Mucosa of rectum (tissue), 2 donors: ENCODE data around the gene WDR43.

Source experiments
- H3K27ac ChIP-seq, 2 donors: one replicate each; pipeline ENCODE4 v1.7.0; 2013; ENCODE audit warnings: inconsistent platforms in 2 of 2, low read depth in 2 of 2, low read length in 2 of 2
- H3K27me3 ChIP-seq, 2 donors: one replicate each; pipeline ENCODE4 v1.7.0; 2013; ENCODE audit warnings: low read length in 2 of 2; ENCODE audit not compliant: control insufficient read depth in 2 of 2, insufficient read depth in 2 of 2
- H3K36me3 ChIP-seq, 2 donors: one replicate each; pipeline ENCODE4 v1.7.0; 2013; ENCODE audit warnings: low read length in 2 of 2; ENCODE audit not compliant: control insufficient read depth in 2 of 2, insufficient read depth in 2 of 2
- H3K4me1 ChIP-seq, 2 donors: one replicate each; pipeline ENCODE4 v1.7.0; 2013; ENCODE audit warnings: low read length in 2 of 2, mild to moderate bottlenecking in 1 of 2; ENCODE audit not compliant: control insufficient read depth in 2 of 2, insufficient read depth in 2 of 2
- H3K4me3 ChIP-seq, 2 donors: one replicate each; pipeline ENCODE4 v1.7.0; 2013; ENCODE audit warnings: low read length in 2 of 2
- H3K9ac ChIP-seq, 2 donors: one replicate each; pipeline ENCODE4 v1.7.0; 2013; ENCODE audit warnings: low read length in 2 of 2, low read depth in 1 of 2, mild to moderate bottlenecking in 1 of 2
- H3K9me3 ChIP-seq, 2 donors: one replicate each; pipeline ENCODE4 v1.7.0; 2013; ENCODE audit warnings: low read length in 2 of 2; ENCODE audit not compliant: control insufficient read depth in 2 of 2
- donor health status: healthy.
- donor health status: Normal muscosa, but diverticular disease.

The WDR43 gene

GRCh38 chr2:28906821-28907220 lies 12.4 kb downstream of the WDR43 start:
- Histone ChIP-seq H3K27me3 (no peaks in the 10 kb centered on the region), H3K36me3 (peaks cover 37 to 55% of the 10 kb centered on the region in 2 donors), H3K4me1 (no peaks in the 10 kb centered on the region)

GRCh38 chr2:28908172-28908571 lies 13.7 kb downstream of the WDR43 start:
- no peak overlapping the region for H3K4me3 ChIP-seq
- no peak overlapping the region for H3K9ac ChIP-seq
- no peaks in the 10 kb centered on the region for H3K4me1 ChIP-seq
- no peaks in the 10 kb centered on the region for H3K27me3 ChIP-seq
- H3K9me3 ChIP-seq, result no peaks in the 10 kb centered on the region
- H3K27ac ChIP-seq, result no peak overlapping the region
- H3K36me3 ChIP-seq, result peaks cover 35 to 53% of the 10 kb centered on the region in 2 donors

More at GRCh38 chr2:28906821-28907220, 12.4 kb downstream of the WDR43 start:
- no peaks in the 10 kb centered on the region for H3K9me3 ChIP-seq
- no peak overlapping the region for H3K9ac ChIP-seq
- H3K4me3 ChIP-seq, result no peak overlapping the region
- no peak overlapping the region for H3K27ac ChIP-seq

- Histone ChIP-seq H3K9me3 (no peaks in the 10 kb centered on the region), H3K27me3 (no peaks in the 10 kb centered on the region), H3K27ac (no peak overlapping the region), H3K4me1 (no peaks in the 10 kb centered on the region), H3K9ac (no peak overlapping the region), H3K36me3 (peaks cover 46 to 55% of the 10 kb centered on the region in 2 donors), H3K4me3 (no peak overlapping the region)
Observed at GRCh38 chr2:28909655-28910353, 15.3 kb downstream of the WDR43 start.

- Histone ChIP-seq H3K4me3 (no peak overlapping the region), H3K9ac (no peak overlapping the region), H3K27ac (no peak overlapping the region), H3K36me3 (peaks cover 28 to 42% of the 10 kb centered on the region in 2 donors), H3K9me3 (no peaks in the 10 kb centered on the region), H3K27me3 (no peaks in the 10 kb centered on the region), H3K4me1 (no peaks in the 10 kb centered on the region)
Observed at GRCh38 chr2:28915939-28916338, 21.5 kb downstream of the WDR43 start.

GRCh38 chr2:28926847-28927246 lies 32.4 kb downstream of the WDR43 start:
- Histone ChIP-seq H3K4me3 (no peak overlapping the region), H3K27ac (no peak overlapping the region), H3K36me3 (peaks cover 52 to 72% of the 10 kb centered on the region in 2 donors), H3K9me3 (no peaks in the 10 kb centered on the region), H3K27me3 (no peaks in the 10 kb centered on the region), H3K4me1 (no peaks in the 10 kb centered on the region), H3K9ac (no peak overlapping the region)

GRCh38 chr2:28927469-28927868 lies 33.0 kb downstream of the WDR43 start:
- no peaks in the 10 kb centered on the region for H3K9me3 ChIP-seq

GRCh38 chr2:28927878-28928277 lies 33.4 kb downstream of the WDR43 start:
- peaks cover 54 to 73% of the 10 kb centered on the region in 2 donors for H3K36me3 ChIP-seq
- no peak overlapping the region for H3K9ac ChIP-seq
- no peaks in the 10 kb centered on the region for H3K4me1 ChIP-seq
- H3K27ac ChIP-seq, result no peak overlapping the region
- no peaks in the 10 kb centered on the region for H3K9me3 ChIP-seq
- H3K4me3 ChIP-seq, result no peak overlapping the region
- H3K27me3 ChIP-seq, result no peaks in the 10 kb centered on the region

More at GRCh38 chr2:28927469-28927868, 33.0 kb downstream of the WDR43 start:
- Histone ChIP-seq H3K9ac (no peak overlapping the region), H3K4me3 (no peak overlapping the region), H3K4me1 (no peaks in the 10 kb centered on the region), H3K27ac (no peak overlapping the region), H3K36me3 (peaks cover 52 to 72% of the 10 kb centered on the region in 2 donors), H3K27me3 (no peaks in the 10 kb centered on the region)

GRCh38 chr2:28929581-28929980 lies 35.1 kb downstream of the WDR43 start:
- H3K27me3 ChIP-seq, result no peaks in the 10 kb centered on the region

GRCh38 chr2:28930205-28930604 lies 35.7 kb downstream of the WDR43 start:
- Histone ChIP-seq H3K4me1 (no peaks in the 10 kb centered on the region), H3K27me3 (no peaks in the 10 kb centered on the region), H3K27ac (no peak overlapping the region), H3K9ac (no peak overlapping the region), H3K36me3 (peaks cover 55 to 75% of the 10 kb centered on the region in 2 donors), H3K9me3 (no peaks in the 10 kb centered on the region), H3K4me3 (no peak overlapping the region)

More at GRCh38 chr2:28929581-28929980, 35.1 kb downstream of the WDR43 start:
- Histone ChIP-seq H3K9me3 (no peaks in the 10 kb centered on the region), H3K27ac (no peak overlapping the region), H3K4me3 (no peak overlapping the region), H3K4me1 (no peaks in the 10 kb centered on the region), H3K9ac (no peak overlapping the region), H3K36me3 (peaks cover 53 to 75% of the 10 kb centered on the region in 2 donors)

GRCh38 chr2:28934769-28935168 lies 40.3 kb downstream of the WDR43 start:
- Histone ChIP-seq H3K9ac (no peak overlapping the region), H3K4me1 (no peaks in the 10 kb centered on the region), H3K27ac (no peak overlapping the region), H3K27me3 (no peaks in the 10 kb centered on the region), H3K36me3 (peaks cover 55 to 60% of the 10 kb centered on the region in 2 donors), H3K4me3 (no peak overlapping the region), H3K9me3 (no peaks in the 10 kb centered on the region)
